CMK (cell line): ENCODE results near the gene SYK.
A peak's percentile ranks its signal among the peaks of the same experiment; 100 is the strongest.

Source experiments
- DNase-seq: peaks from one replicate; pipeline ENCODE4 v3.0.0-alpha.2; 2010; ENCODE audit warnings: low read depth

The SYK gene

DNA sequence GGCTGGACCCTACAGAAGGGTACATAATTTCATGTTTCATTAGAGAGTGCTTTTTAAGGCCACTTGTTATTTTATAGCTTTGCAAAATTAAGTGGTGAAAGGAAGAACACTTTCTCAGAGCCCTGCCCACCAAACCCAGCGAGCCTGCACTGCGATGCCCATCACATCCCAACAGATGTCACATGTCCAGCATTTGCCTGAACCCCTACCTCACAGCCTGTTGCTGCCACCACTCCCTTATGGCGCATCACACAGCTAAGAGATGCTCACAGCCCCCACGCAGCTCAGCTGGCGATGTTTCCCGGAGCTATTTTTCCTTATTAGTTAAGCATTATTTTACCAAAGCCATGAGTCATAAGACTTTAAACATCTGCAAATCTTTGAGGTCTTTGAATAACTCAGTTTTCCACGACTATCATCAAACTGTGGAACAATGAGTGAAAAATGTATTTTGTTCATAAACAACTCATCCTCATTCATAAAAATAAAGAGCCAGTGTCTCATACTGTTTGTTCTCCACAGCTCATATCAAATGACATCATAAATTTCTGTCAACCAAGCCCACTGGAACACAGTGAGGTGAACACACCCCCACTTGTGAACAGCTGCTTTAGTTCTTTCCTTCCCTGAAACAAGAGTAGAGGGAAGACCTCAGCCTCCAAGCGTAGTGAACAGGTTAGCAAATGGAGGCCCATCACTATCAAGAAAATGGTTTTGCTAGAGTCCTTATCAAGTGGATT, 104.9 kb downstream of the SYK start:
- DNase-seq = no peak

DNA sequence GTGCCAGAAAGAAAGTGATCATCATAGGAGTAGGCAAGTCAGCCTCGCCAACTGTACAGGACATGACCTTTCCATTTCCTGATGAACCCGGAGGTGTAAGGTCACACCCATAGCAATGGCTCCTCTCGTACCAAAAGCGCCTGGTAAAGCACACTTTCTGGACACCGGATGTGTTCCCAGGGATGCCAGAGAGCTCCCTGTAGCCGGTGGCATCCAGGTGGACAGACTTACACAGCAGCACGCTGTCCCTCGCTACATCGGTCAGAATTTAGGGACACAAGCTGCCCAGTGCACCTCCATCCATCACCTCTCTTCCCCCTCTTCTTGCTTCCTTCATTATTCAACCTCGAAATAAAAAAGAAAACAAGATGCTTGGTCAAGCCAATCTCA, 105.4 kb downstream of the SYK start:
- DNase-seq = no peak

DNA sequence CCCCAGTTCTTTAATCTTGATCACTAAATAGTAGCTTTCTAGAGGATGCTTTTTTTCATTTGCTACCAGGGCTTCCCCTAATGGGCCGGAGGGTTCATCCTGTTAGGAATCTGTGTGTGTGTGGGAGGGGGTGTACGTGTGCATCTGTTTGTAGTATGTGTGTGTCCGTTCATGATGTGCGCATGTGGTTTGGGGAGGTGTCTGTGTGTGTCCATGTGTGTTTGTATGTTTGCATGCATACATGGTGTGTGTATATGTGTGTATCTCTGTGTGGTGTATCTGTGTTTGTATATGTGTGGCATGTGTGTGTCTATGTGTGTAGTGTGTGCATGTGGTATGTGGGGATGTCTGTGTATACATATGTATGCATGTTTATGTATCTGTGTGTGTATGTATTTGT, 106.2 kb downstream of the SYK start:
- no peak for DNase-seq

DNA sequence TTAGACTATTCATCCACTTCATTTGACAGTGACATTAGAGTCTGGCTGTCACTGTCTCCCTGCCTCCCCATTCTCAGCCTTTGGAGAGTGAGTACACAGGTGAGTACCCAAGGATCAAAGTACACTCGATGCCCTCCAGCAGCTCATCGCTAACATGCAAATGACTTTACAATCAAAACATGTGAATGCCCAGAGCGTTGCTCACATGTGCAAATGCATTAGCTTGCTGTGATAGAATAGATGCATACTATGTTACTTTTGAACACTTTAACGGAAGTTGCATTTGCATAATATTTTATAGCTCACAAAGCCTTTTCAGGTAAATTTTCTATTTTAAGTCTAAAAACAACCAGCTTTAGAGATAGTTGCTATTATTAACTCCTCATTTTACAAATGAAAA, 107.6 kb downstream of the SYK start:
- DNase-seq = no peak

DNA sequence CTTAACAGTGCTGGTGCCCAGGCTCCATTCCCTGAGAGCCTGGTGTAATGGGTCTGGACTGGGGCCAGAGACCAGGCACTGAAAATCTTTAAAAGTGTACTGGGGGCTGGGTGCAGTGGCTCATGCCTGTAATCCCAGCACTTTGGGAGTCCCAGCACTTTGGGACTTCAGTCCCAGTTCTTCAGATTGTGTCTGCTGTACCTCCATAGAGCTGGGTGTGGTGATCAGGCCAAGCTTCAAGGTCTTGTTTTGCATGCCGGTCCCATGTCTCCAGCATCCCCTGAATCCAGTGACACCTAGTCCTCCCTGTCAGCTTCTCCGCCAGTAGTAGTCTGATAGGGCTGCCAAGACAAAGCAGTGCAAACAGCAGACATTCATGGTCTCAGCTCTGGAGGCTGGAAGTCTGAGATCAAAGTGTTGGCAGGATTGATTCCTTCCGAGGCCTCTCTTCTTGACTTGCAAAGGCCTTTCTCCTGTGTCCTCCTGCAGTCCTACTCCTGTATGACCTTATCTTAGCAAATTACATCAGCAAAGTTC, 108.2 kb downstream of the SYK start:
- no peak for DNase-seq

DNA sequence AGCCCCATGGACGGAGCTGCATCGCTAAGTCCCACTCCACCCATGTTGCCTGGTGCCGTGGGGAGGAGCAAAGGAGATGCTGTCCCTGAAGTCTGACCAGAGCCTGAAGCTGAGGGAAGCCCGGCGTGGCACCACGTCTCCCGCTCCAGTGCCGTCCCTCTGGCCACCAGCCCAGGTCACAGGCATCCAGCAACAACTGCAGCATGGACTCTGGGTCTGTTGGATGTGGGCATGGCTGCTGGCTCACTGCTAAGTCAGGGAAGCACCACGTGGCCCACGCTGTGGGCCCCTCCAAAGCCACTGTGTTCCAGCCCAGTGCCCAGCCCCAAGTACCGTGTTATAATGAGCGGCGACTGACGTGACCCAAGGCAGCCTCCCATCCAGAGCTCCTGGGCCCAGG, 112.6 kb downstream of the SYK start:
- no peak for DNase-seq

DNA sequence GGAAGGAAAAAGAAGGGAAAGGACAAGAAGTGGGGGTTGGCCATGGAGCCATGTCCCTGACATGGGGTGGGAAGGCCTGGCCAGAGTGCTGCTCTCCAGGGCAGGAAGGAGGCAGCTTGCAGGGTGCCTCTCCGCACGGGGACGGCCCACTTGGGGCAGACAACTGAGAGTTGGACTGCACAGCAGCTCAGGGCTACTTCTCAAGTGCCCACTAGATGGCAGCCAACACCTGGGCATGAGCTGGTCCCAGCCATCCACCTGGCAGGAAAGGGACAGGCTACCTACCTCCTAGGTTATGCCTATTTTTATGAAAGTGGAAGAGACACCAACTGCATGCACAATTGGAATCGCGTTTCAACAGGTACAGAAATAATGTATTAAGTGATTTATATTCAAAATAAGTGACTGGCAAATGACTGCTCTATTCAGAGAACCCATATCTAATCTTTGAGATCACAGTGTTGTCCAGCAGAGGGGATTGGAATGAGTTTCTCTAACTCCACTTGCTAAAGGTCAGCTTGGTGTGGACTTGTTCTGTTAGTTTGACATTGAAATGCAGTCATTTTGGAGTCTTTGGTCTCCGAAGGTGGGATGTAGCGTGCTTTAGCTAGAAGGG, 113.4 kb downstream of the SYK start:
- peak; percentile 20 for DNase-seq

DNA sequence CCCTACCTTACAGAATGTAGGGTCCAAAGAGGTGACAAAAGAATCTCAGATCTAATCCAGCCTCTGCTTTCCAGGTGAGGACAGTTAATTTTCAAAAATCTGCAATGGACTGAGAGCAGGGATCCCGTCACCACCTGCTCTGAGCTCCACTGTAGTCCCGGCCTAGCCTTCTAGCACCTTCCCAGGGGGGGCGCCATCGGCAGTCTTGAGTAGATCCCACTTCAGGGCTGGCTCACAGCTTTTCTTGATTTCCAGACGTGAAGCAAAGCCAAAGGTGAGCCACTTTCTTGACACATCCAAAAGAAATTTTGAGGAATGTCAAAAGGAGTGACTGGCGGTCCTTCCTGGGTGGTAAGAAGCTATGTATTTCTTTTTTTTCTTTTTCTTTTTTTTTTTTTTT, 114.1 kb downstream of the SYK start:
- DNase-seq = no peak

DNA sequence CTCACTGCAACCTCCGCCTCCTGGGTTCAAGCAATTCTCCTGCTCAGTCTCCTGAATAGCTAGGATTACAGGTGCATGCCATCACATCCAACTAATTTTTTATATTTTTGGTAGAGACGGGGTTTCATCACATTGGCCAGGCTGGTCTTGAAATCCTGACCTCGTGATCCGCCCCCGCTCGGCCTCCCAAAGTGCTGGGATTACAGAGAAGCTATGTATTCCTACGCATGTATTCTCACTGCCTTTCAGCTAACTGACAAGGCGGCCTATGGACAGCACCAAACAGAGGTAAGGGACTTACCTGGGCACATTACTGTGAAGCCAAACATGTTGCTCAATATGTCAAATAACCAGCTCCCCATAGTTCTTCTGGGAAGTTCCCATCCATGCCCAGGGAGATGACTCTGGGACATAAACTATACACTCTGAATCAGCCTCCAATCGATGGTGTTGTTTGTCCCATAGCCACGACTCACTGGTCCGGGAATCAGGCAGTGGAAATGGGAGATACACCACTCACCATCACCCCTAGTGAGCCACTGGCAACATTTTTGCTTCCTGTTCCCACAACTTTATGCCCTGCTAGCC, 114.6 kb downstream of the SYK start:
- DNase-seq = no peak

DNA sequence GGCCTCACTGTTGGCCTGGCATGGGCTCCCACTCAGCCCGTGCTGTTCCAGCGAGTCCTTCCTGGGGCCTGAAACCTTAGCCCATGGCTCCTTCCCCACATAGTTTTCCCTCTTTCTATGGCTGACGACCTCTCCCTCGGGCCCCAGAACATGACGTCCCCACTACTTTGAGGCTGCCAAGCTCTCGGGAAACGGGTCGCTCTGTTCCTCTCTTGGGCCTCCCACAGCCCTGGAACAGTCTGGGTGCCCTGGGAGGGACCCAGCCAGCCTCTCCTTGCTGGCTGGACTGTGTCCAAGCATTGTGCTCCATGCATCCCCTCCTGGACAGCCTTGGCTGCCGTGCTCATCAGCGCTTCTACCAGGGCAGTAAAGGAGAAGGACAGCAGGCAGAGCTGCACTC, 118.3 kb downstream of the SYK start:
- DNase-seq = no peak

DNA sequence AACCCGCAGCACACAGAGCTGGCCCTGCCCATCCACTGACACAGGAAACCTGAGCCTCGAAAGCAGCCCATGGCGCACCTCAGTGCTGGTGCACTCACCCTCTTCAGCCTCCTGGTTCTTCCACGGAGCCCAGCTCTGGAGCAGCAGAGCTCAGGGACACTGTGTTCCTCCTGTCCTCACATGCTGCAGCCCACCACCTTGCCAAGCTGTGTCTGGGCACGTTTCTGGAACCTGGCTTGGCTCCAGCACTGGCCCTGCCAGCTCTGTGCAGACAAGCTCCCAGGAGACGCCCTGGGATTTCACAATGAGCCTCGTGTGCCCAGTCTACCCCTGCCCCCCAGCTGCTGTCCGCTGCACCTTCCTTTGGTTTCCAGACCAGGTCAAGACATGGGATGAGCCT, 119.5 kb downstream of the SYK start:
- DNase-seq = no peak

DNA sequence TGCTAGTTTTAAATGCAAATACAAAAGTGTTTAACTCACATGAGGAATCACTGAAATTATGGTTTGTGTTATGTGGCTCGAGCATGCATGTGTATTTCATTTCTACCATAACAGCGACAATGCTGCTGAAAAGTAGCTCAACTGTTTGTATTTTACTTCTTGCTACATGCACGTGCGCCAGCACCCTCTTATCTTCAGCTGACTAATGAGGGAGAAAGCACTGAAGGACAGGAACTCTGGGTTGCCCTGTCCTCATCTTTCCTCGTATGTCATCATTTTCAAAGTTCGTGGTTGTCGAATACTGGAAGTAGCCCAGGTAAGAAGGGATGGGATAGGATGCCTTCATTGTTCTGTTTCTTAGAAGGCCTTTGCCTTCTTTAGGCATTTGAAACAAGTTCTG, 120.3 kb downstream of the SYK start:
- no peak for DNase-seq

DNA sequence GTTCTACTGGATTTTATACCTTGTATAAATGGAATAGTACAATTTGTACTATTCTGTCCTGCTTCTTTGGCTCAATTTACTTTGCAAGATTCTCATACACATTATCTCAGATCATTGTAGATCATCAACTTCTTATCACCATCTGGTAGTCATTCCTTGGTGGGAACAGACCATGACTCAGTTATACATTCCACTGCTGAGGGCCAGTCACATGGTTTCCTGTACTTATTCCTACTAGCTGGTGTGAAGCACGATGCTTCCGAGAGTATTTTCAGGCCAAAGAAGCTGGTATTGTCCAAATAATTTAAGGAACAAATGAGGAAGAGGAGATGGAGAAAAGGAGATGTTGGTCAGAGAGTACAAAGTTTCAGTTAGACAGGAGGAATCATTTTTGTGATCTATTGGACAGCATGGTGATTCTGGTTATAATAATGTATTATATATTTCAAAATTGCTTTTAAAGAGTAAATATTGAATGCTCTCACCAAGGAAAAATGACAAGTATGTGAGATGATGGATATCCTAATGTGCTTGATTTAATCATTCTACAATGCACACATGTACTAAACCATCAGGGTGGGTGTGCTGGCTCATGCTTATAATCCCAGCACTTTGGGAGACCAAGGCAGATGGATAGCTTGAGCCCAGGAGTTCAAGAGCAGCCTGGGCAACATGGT, 124.1 kb downstream of the SYK start:
- DNase-seq = no peak

DNA sequence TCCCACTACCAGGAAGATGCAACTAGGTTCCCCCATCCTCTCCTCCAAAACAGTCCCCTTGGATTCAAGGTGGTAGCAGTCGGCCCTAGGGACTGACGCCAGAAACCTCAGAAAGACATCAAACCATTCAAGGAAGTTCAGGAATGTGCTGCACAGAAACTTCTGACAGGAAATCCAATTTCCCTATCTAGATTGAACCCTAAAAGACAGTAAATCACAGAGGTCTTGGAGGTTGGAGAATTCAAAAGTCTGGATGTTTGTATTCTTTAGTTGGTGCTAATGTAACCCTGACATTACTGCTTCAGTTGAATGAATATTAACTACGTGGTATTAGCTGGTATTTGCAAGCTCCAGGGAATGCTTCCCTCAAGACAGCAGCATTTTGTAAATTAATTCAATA, 125.3 kb downstream of the SYK start:
- no peak for DNase-seq

DNA sequence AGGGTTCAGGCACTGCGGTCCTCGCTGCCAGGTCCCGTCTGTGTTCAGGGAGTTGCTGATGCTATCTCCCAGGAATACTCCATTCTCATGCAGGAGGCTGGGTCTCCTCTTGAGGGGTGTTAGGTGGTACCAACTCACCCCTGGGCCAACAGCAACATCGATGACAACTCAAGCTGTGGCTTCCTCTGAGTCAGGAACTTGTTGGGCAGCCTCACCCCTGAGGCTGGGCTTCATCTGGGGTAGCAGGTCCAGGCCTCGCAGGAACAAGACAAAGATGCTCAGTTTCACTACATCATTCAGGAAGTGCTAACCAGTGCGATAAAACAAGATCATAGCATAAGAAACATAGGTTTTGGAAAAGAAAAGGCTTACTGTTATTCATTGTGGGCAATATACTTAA, 125.9 kb downstream of the SYK start:
- DNase-seq = no peak

DNA sequence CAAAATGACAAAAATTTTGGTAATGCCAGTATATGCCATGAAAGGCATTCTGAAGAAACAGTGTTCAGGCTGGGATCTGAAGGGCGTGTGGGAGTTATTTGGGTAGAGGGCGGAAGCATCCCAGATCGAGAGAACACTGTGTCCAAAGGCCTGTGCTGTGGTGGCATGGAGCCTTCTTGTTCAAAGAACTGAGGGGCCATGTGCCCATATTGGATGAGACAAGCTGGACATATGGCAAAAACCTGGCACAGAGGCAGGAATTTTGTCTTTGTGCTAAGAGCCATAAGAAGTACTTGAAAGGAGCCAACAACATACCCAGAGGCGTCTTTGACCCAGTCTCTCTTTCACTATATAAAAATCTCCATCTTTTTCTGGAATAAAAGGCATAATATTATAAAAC, 128.0 kb downstream of the SYK start:
- DNase-seq = no peak

DNA sequence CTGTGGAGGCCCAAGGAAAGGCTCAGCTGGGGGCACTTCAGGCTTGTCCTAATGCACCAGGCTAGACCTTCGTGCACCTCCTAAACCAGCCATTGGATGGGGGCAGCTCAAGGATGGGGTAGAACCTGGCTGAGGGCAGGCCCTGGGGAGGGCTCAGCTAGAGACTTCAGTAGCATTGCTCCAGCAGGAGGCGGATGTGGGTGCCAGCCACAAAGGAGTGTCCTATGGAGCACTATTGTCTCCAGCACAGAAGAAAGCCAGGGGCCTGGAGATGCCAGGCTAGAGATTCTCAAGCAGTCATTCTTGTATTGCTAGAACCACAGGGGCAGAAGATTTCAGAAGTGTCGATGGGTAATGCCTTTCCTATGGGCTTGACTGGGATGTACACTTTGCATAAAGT, 131.8 kb downstream of the SYK start:
- no peak for DNase-seq

DNA sequence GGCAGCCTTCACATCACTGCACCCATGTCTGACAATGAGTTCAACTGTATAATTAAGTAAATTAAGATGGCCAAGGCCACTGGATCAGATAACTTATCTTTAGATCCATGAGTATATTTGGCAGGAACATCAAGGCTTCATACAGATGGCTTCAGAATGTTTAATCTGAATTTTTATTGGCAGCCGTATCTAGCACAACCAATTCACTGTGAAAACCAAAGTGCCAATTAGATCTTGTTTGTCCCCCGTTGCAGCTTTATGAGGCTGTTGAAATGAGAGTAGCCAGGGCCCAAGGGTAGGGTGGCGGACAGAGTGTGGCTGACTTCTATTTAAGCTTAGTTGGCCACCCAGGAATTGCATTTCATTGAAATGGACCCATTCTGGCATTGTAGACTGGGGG, 137.7 kb downstream of the SYK start:
- DNase-seq = no peak

DNA sequence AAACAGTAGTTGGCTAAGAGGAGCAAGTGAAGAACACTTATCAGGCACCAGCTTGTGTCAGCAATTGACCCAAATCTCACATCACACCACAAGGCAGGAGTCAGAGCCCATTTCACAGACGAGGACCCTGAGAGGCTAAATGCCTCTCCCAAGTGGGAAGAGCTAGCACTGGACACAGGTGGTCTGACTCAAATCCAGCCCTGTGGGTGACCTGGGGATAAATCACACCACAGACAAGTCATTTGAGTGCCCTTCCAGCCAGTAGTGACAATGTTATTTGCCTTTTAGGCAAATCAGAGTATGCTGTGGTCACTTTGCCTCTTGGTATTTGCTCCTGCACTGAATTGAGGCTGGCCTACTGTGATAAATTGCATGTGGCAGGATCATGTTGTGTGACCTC, 138.7 kb downstream of the SYK start:
- no peak for DNase-seq

DNA sequence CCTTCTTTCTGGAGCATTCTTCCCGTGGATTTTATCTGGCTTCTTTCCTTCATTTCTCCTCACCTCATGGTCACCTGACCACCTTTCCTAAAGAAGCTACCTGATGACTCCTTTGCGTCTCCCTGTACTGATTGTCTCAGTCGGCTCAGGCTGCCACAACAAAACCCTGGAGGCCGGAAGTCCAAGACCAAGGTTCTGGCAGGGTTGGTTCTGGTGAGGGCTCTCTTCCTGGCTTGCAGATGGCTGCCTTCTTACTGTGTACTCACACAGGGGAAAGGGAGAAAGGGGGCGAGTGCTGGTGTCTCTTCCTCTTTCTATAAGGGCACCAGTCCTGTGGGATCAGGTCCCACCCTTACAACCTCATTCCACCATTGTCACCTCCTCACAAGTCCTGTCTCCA, 140.0 kb downstream of the SYK start:
- no peak for DNase-seq

DNA sequence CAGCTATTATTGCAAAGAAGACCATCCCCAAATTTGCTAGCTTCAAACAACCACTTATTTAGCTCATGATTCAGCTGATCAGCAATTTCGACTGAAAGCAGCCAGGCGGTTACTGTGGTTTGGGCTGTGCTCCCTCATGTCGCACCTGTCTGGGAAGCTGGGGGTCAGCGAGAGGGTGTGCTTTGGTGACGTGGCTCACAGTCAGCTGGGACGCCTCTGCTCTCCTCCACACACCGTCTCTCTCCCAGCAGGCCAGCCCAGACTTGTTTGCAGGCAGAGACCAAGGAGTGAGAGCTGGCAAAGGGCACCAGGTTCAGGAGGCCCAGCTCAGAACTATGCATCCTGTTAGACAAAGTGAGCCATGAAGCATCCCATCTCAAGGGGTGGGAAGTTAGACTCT, 140.9 kb downstream of the SYK start:
- no peak for DNase-seq

DNA sequence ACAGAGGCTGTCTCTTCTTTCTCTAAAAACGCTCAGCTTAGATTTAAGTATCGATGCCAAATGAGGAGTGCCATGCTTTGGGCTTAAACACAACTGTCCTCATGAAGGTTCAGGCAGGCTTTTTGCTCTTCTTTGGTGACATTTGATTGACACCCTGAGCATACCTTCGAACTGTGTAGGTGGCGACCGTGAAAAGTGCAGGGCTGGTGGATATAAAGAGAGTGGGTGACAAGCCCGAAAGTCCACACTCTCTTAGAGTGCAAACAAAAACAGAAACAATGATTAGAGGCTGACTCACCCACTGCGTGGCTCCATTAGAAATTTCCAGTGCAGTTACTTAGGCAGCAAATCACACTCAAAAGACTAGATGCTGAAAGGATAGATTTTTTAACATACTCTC, 141.7 kb downstream of the SYK start:
- DNase-seq = no peak

DNA sequence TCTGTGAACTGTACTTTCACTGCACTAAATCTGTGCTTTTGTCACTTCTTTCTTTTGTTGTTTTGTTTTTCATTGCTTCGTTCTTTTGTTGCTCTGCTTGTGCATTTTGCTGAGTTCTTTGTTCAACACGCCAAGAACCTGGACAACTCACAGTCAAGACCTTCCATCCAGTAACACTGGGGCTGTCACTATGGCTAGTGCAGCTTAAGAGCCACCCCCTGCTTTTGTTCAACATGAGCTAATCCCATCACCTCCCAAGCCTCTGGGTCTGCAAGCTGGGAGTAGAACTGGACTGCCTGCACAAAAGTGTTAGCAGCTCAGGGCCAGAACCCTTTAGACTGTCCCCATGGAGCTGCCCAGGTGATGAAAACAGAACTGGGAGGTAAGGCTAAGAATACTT, 143.7 kb downstream of the SYK start:
- no peak for DNase-seq
